BJ (cell line): ENCODE results near the gene RFX3. TPM values are rescaled to one million over a fixed set of nuclear protein-coding genes. Genes with fewer than 3 reads are reported as not detected.
A peak's percentile ranks its signal among the peaks of the same experiment; 100 is the strongest.

ENCODE experiments used
- CTCF ChIA-PET: fragments of 350-600 bp; formaldehyde crosslinking; extraction: SDS; loops from one replicate; lab custom pipeline; 2021; ENCODE audit warnings: antibody characterized with exemption, inconsistent platforms; lab: Yijun Ruan, JAX
- POLR2A ChIA-PET: fragments of 300-600 bp; sonication (Branson Sonifier 250); formaldehyde crosslinking; extraction: SDS; loops from one replicate; lab custom pipeline; 2021; ENCODE audit warnings: antibody characterized with exemption; lab: Charles Lee
- DNase-seq: peaks from one replicate; pipeline ENCODE4 v3.0.0-alpha.2; 2011; ENCODE audit warnings: low read depth
- H3K27me3 ChIP-seq: 2 replicates; pipeline ENCODE4 v1.6.0; 2011; ENCODE audit warnings: low read length; ENCODE audit not compliant: control insufficient read depth, insufficient read depth
- H3K36me3 ChIP-seq: 2 replicates; pipeline ENCODE4 v1.5.1; 2011; ENCODE audit warnings: low read length; ENCODE audit not compliant: control insufficient read depth, insufficient read depth
- H3K4me3 ChIP-seq: 2 replicates; pipeline ENCODE4 v1.5.1; 2011; ENCODE audit warnings: low read depth, mild to moderate bottlenecking, control low read depth, low read length
- polyA plus RNA-seq: library from polyadenylated mRNA; depleted of rRNA; stranded (reverse); fragments of >200 nt; gene quantifications from 2 replicates; pipeline ENCODE4 v1.2.3, GENCODE V29; 2011
- TF ChIP-seq, protein P1 (sequence below): IDR thresholded peaks from 2 replicates; pipeline ENCODE4 v1.5.1; 2011; ENCODE audit warnings: low read depth, mild to moderate bottlenecking, control low read depth, inconsistent platforms, low read length, moderate library complexity; ENCODE audit not compliant: insufficient read depth

Gene RFX3
- polyA plus RNA-seq, 1 experiment: 2.2 TPM

DNA sequence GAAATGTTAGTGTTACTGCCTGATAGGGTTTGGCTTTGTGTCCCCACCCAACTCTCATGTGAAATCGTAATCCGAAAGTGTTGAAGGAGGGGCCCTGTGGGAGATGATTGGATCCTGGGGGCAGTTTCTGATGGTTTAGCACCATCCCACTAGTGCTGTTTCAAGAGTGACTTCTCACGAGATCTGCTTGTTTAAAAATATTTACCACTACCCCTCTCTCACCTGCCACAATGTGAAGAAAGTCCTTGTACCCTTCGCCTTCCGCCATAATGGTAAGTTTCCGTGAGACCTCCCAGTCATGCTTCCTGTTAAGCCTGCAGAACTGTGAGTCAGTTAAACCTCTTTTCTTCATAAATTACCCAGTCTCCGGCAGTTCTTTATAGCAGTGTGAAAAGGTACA is 2.6 kb upstream of the RFX3 start:
- TF ChIP-seq, protein P1, sequence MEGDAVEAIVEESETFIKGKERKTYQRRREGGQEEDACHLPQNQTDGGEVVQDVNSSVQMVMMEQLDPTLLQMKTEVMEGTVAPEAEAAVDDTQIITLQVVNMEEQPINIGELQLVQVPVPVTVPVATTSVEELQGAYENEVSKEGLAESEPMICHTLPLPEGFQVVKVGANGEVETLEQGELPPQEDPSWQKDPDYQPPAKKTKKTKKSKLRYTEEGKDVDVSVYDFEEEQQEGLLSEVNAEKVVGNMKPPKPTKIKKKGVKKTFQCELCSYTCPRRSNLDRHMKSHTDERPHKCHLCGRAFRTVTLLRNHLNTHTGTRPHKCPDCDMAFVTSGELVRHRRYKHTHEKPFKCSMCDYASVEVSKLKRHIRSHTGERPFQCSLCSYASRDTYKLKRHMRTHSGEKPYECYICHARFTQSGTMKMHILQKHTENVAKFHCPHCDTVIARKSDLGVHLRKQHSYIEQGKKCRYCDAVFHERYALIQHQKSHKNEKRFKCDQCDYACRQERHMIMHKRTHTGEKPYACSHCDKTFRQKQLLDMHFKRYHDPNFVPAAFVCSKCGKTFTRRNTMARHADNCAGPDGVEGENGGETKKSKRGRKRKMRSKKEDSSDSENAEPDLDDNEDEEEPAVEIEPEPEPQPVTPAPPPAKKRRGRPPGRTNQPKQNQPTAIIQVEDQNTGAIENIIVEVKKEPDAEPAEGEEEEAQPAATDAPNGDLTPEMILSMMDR: no peak
- H3K27me3 ChIP-seq: no peaks in the 10 kb centered on the region
- no peak overlapping the region for H3K4me3 ChIP-seq
- ChIA-PET CTCF (no interaction called here), POLR2A (no interaction called here)
- no peak for DNase-seq
- no peaks in the 10 kb centered on the region for H3K36me3 ChIP-seq

- Histone ChIP-seq H3K4me3 (peak overlapping the region; percentile 88), H3K36me3 (no peaks in the 10 kb centered on the region), H3K27me3 (no peaks in the 10 kb centered on the region)
- POLR2A ChIA-PET: no interaction called here
- TF ChIP-seq, protein P1: no peak
- no peak for DNase-seq
- CTCF ChIA-PET: interaction anchor here (1.0 to 1.5 kb wide), 2 partner anchors 9 to 60 kb away, joined by 4 read pairs; no protein-coding TSS in a partner anchor
Observed at GRCh38 chr9:3526997-3527940, 1.5 kb upstream of the RFX3 start.

DNA sequence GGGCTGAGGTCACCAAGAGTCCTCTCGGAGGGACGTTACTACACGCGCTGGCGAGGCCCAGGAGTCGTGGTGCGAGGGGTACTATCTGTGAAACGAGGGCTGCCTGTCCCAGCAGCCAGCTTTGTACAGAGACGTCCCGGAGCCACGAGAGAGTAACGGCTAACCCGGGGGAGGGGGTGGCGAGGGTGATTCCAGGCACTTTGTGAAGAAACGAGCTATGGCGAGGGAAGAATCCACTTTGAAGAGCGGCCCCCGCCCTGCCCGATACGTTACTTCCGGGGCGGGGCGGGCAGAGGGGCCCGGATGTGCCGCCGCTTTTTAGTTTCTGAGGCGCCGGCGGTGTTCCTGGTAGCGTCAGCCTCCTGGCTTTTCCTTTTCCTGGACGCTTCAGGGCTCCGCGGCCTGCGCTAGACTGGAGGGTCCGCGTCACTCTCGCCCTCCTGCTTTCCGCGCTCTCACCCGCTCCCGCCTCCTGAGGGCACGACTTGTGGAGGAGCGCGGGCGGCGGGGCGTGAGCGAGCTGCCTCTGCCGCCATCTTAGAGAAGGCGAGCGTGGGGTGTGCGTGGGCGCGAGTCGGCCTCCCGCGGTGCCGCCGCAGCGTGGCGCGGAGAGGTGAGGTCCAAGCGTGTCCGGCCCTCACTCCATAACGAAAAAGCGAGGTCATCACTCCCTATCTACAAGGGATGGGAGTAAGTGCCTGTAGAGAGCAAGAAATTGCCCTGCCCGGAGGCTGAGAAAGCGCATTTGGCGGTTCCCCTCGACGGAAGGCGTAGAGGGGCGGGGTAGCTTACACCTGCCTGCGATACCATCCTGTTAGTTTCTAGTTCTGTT is 580 bp upstream of the RFX3 start:
- POLR2A ChIA-PET: no interaction called here
- H3K36me3 ChIP-seq: no peaks in the 10 kb centered on the region
- no peaks in the 10 kb centered on the region for H3K27me3 ChIP-seq
- peak overlapping the region; percentile 88 for H3K4me3 ChIP-seq
- TF ChIP-seq, protein P1: no peak
- no peak for DNase-seq
- CTCF ChIA-PET: interaction anchor here (1.0 to 1.5 kb wide), 2 partner anchors 9 to 59 kb away, joined by 4 read pairs; no protein-coding TSS in a partner anchor

- Histone ChIP-seq H3K36me3 (no peaks in the 10 kb centered on the region), H3K27me3 (no peaks in the 10 kb centered on the region), H3K4me3 (peak overlapping the region; percentile 88)
- TF ChIP-seq, protein P1: no peak
- ChIA-PET CTCF (no interaction called here), POLR2A (no interaction called here)
- DNase-seq: no peak
Observed at GRCh38 chr9:3525096-3525835, 535 bp downstream of the RFX3 start.
